HepG2 (cell line): ENCODE results near the gene SHANK3. TPM values are rescaled to one million over a fixed set of nuclear protein-coding genes. Genes with fewer than 3 reads are reported as not detected.
A peak's percentile ranks its signal among the peaks of the same experiment; 100 is the strongest.

ENCODE experiments used
- BCL6 ChIP-seq: IDR thresholded peaks from 2 replicates; pipeline ENCODE4 v1.6.1; 2016; ENCODE audit warnings: missing genetic modification reagents, missing compliant biosample characterization
- HMGXB4 ChIP-seq, 2 experiments: sonication (generic) in 1 of 2; formaldehyde crosslinking in 1 of 2; IDR thresholded peaks; 2 replicates each; pipeline versions ENCODE4 v1.4.0 to v1.6.1; 2018 to 2020; ENCODE audit warnings: missing genetic modification reagents in 2 of 2, borderline replicate concordance in 1 of 2, low read depth in 1 of 2, mild to moderate bottlenecking in 1 of 2, missing biosample characterization in 1 of 2
- HNF4G ChIP-seq, 2 experiments: sonication (generic) in 1 of 2; formaldehyde crosslinking in 1 of 2; IDR thresholded peaks; 2 replicates each; pipeline versions ENCODE4 v1.4.0 to v1.6.1; 2011 to 2020; ENCODE audit warnings: borderline replicate concordance in 2 of 2, low read depth in 2 of 2, mild to moderate bottlenecking in 2 of 2, low read length in 1 of 2, missing genetic modification reagents in 1 of 2, moderate library complexity in 1 of 2
- MAZ ChIP-seq, 2 experiments: sonication (generic) in 1 of 2; formaldehyde crosslinking in 1 of 2; IDR thresholded peaks; 2 replicates each; pipeline versions ENCODE4 v1.5.0 to v1.6.1; 2012 to 2020; ENCODE audit warnings: low read depth in 2 of 2, mild to moderate bottlenecking in 2 of 2, borderline replicate concordance in 1 of 2, improper control_type of control experiment in 1 of 2, low read length in 1 of 2, missing genetic modification reagents in 1 of 2, moderate library complexity in 1 of 2
- MEF2D ChIP-seq: sonication (generic); formaldehyde crosslinking; IDR thresholded peaks from 2 replicates; pipeline ENCODE4 v1.5.1; 2020; ENCODE audit warnings: mild to moderate bottlenecking, missing genetic modification reagents
- MYNN ChIP-seq: sonication (generic); formaldehyde crosslinking; IDR thresholded peaks from 2 replicates; pipeline ENCODE4 v1.4.0; 2020; ENCODE audit warnings: mild to moderate bottlenecking, low read depth, missing genetic modification reagents
- RFXANK ChIP-seq: IDR thresholded peaks from 2 replicates; pipeline ENCODE4 v1.6.1; 2016
- TFAP4 ChIP-seq: sonication (generic); IDR thresholded peaks from 2 replicates; pipeline ENCODE4 v1.6.1; 2016; ENCODE audit warnings: low read depth, borderline replicate concordance
- YEATS2 ChIP-seq: sonication (generic); formaldehyde crosslinking; IDR thresholded peaks from 2 replicates; pipeline ENCODE4 v1.4.0; 2020; ENCODE audit warnings: missing genetic modification reagents, borderline replicate concordance
- ZBED4 ChIP-seq: sonication (generic); formaldehyde crosslinking; IDR thresholded peaks from 2 replicates; pipeline ENCODE4 v1.4.0; 2020; ENCODE audit warnings: missing genetic modification reagents, borderline replicate concordance
- ZNF205 ChIP-seq: IDR thresholded peaks from 2 replicates; pipeline ENCODE4 v1.6.1; 2018; ENCODE audit warnings: missing biosample characterization, missing genetic modification reagents
- ZNF276 ChIP-seq: sonication (generic); formaldehyde crosslinking; IDR thresholded peaks from 2 replicates; pipeline ENCODE4 v1.4.0; 2020; ENCODE audit warnings: mild to moderate bottlenecking, low read depth, missing genetic modification reagents
- ZNF562 ChIP-seq: sonication (generic); formaldehyde crosslinking; IDR thresholded peaks from 2 replicates; pipeline ENCODE4 v1.8.0; 2022; ENCODE audit warnings: missing genetic modification reagents, borderline replicate concordance
- polyA plus RNA-seq, 8 experiments: library from polyadenylated mRNA; depleted of rRNA in 3 of 8; stranded (reverse) in 7 of 8; unstranded in 1 of 8; fragments of >200 nt; fragmentation: Illumina TruSeq in 4 of 8; extraction: Trizol in 4 of 8; gene quantifications; 2 replicates each; pipeline versions ENCODE4 v1.2.1 to v1.2.3, GENCODE V29; 2011 to 2016; ENCODE audit warnings: low read depth in 4 of 8, missing spikeins in 1 of 8, mixed read lengths in 1 of 8; ENCODE audit not compliant: insufficient read depth in 1 of 8
- total RNA-seq, 5 experiments: library from RNA; depleted of rRNA; stranded (reverse); fragments of >200 nt; fragmentation: Illumina TruSeq; extraction: Trizol; gene quantifications; 2 replicates each; pipeline ENCODE4 v1.2.3, GENCODE V29; 2016; ENCODE audit warnings: low read depth in 1 of 5
- TF ChIP-seq, protein P1 (sequence below): sonication (generic); formaldehyde crosslinking; IDR thresholded peaks from 2 replicates; pipeline ENCODE4 v1.4.0; 2020; ENCODE audit warnings: missing genetic modification reagents, borderline replicate concordance

Gene SHANK3
- total and polyA plus RNA-seq, 2 of the 13 experiments (the other 11 are each of a cell fraction or from before 2014, with no cell fraction given), result 2.9 to 4.6 TPM

DNA sequence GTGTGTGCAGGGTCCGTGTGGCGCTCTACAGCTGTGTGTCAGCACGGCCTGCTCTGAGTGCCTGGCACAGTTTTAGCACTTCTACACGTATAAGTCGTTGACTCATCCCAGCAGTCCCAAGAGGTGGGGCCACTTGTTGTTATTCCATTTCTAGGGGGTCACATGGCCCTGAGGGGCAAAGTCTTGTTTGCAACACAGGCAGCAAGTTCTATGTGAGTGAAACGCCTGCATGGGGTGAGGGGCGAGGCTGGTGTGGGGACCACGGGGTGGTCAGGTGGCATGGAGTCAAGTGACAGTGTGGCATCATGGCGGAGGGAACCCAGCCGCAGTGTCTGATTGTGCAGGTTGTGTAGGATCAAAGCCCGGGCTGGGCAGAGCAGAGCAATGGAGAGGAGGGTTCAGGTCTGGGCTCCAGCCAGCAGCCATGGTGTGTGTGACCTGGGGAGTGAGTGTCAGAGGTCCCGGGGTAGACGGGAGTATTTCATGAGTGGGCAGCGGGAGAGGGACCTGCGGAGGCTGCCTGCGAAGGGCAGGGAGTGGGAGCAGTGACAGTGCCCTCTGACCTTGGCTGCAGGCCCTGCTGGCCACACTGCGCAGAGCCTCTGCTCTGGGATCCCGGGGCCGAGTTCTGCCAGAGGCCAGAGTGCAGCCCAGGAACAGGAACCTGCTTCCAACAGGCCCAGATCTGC is 27.9 kb downstream of the SHANK3 start (continued):
- peak; percentile 40; the same call in 1 of the 2 replicates for TF ChIP-seq ZNF205 (CRISPR knock-in tag)
- peak in 1 of 2 experiments; percentile 15; a peak in 2 of 4 replicates for TF ChIP-seq HMGXB4 (CRISPR knock-in tag; IDR thresholded peaks at IDR 0.05; ENCODE audit: borderline replicate concordance in 1 of 2, low read depth in 1 of 2)
- no peak for TF ChIP-seq MYNN
- TF ChIP-seq RFXANK (CRISPR knock-in tag), result no peak
- TF ChIP-seq MAZ (IDR thresholded peaks at IDR 0.05; ENCODE audit: borderline replicate concordance, low read depth, low read length), result peak; percentile 47; the same call in 1 of the 2 replicates
- TF ChIP-seq MAZ (CRISPR knock-in tag; IDR thresholded peaks at IDR 0.05; ENCODE audit: low read depth), result no peak
- peak; percentile 85 for TF ChIP-seq MEF2D (CRISPR knock-in tag)
- peak; percentile 93 for TF ChIP-seq HNF4G (IDR thresholded peaks at IDR 0.05; ENCODE audit: borderline replicate concordance, low read depth, low read length)
- peak; percentile 92; the same call in 1 of the 2 replicates for TF ChIP-seq HNF4G (CRISPR knock-in tag; IDR thresholded peaks at IDR 0.05; ENCODE audit: borderline replicate concordance, low read depth)
- TF ChIP-seq ZBED4 (CRISPR knock-in tag), result no peak
- peak; percentile 55 for TF ChIP-seq BCL6 (CRISPR knock-in tag)
- no peak for TF ChIP-seq ZNF276 (CRISPR knock-in tag)
- no peak for TF ChIP-seq ZNF562 (CRISPR knock-in tag)
- TF ChIP-seq, protein P1, sequence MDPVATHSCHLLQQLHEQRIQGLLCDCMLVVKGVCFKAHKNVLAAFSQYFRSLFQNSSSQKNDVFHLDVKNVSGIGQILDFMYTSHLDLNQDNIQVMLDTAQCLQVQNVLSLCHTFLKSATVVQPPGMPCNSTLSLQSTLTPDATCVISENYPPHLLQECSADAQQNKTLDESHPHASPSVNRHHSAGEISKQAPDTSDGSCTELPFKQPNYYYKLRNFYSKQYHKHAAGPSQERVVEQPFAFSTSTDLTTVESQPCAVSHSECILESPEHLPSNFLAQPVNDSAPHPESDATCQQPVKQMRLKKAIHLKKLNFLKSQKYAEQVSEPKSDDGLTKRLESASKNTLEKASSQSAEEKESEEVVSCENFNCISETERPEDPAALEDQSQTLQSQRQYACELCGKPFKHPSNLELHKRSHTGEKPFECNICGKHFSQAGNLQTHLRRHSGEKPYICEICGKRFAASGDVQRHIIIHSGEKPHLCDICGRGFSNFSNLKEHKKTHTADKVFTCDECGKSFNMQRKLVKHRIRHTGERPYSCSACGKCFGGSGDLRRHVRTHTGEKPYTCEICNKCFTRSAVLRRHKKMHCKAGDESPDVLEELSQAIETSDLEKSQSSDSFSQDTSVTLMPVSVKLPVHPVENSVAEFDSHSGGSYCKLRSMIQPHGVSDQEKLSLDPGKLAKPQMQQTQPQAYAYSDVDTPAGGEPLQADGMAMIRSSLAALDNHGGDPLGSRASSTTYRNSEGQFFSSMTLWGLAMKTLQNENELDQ (CRISPR knock-in tag), result no peak
- TF ChIP-seq YEATS2 (CRISPR knock-in tag), result peak; percentile 36; the same call in 1 of the 2 replicates
- peak; percentile 81; the same call in 1 of the 2 replicates for TF ChIP-seq TFAP4
